SKM-1 treated with dmso at 0.1 percent for 144 hours (cell line): ENCODE measurements around the gene C22orf31.

ENCODE experiments used
- DNase-seq: peaks from one replicate; lab custom pipeline; 2025; ENCODE audit not compliant: unreplicated experiment; lab: John Stamatoyannopoulos, UW

The C22orf31 gene

GRCh38 chr22:29061773-29062172 is at the start of gene C22orf31:
TSS of gene C22orf31 (minus strand) at chr22:29061831. CDS start at chr22:29061792, 39 bp downstream.
- DNase-seq, result no peak

GRCh38 chr22:29110946-29111345 is 49.3 kb upstream of the C22orf31 start:
- DNase-seq, result no peak

- DNase-seq, result no peak
These were observed 48.2 kb upstream of the C22orf31 start for GRCh38 chr22:29109822-29110221.

GRCh38 chr22:29108137-29108536 is 46.5 kb upstream of the C22orf31 start:
- no peak for DNase-seq

GRCh38 chr22:29106839-29107238 is 45.2 kb upstream of the C22orf31 start:
- no peak for DNase-seq

GRCh38 chr22:29105468-29105867 is 43.8 kb upstream of the C22orf31 start:
- no peak for DNase-seq

- no peak for DNase-seq
These were observed 41.5 kb upstream of the C22orf31 start for GRCh38 chr22:29103121-29103520.

GRCh38 chr22:29102300-29102699 is 40.7 kb upstream of the C22orf31 start:
- DNase-seq, result no peak

- no peak for DNase-seq
These were observed 36.7 kb upstream of the C22orf31 start for GRCh38 chr22:29098296-29098695.

GRCh38 chr22:29096736-29097669 is 35.4 kb upstream of the C22orf31 start:
- no peak for DNase-seq

GRCh38 chr22:29095459-29095858 is 33.8 kb upstream of the C22orf31 start:
- no peak for DNase-seq

GRCh38 chr22:29093501-29094300 is 32.1 kb upstream of the C22orf31 start:
- no peak for DNase-seq

GRCh38 chr22:29093030-29093429 is 31.4 kb upstream of the C22orf31 start:
- no peak for DNase-seq

GRCh38 chr22:29092243-29092642 is 30.6 kb upstream of the C22orf31 start:
- no peak for DNase-seq

- no peak for DNase-seq
These were observed 28.4 kb upstream of the C22orf31 start for GRCh38 chr22:29090039-29090438.

- no peak for DNase-seq
These were observed 27.9 kb upstream of the C22orf31 start for GRCh38 chr22:29089507-29089906.

GRCh38 chr22:29088809-29089208 is 27.2 kb upstream of the C22orf31 start:
- no peak for DNase-seq

GRCh38 chr22:29087012-29087411 is 25.4 kb upstream of the C22orf31 start:
- DNase-seq, result no peak

- DNase-seq, result peak; percentile 73
These were observed 22.4 kb upstream of the C22orf31 start for GRCh38 chr22:29083933-29084591.

- peak; percentile 67 for DNase-seq
These were observed 21.9 kb upstream of the C22orf31 start for GRCh38 chr22:29083576-29083932.

GRCh38 chr22:29082826-29083545 is 21.4 kb upstream of the C22orf31 start:
- DNase-seq, result no peak
